Gastroesophageal sphincter (tissue), 3 donors: ENCODE data around the gene LSM2.
"Not testable (repeated sequence)": the region's sequence is repeated elsewhere in the genome, so short reads cannot be mapped to it uniquely, and the experiment has no call there.

Source experiments
- EP300 ChIP-seq: sonication (generic); formaldehyde crosslinking; IDR thresholded peaks from one replicate; pipeline ENCODE4 v1.6.1; 2017; ENCODE audit warnings: antibody characterized with exemption, mild to moderate bottlenecking
- POLR2AphosphoS5 ChIP-seq: sonication (generic); formaldehyde crosslinking; IDR thresholded peaks from one replicate; pipeline ENCODE4 v1.6.1; 2017; ENCODE audit warnings: antibody characterized with exemption
- TF ChIP-seq, protein P1 (sequence below), 4 experiments: fragments of 200-600 bp in 2 of 4; fragments of 450-650 bp in 2 of 4; sonication (generic) in 1 of 4; IDR thresholded peaks; one replicate each; pipeline ENCODE4 v1.5.1; 2017 to 2019; ENCODE audit warnings: antibody characterized with exemption in 4 of 4, mild to moderate bottlenecking in 2 of 4, moderate library complexity in 2 of 4

DNA sequence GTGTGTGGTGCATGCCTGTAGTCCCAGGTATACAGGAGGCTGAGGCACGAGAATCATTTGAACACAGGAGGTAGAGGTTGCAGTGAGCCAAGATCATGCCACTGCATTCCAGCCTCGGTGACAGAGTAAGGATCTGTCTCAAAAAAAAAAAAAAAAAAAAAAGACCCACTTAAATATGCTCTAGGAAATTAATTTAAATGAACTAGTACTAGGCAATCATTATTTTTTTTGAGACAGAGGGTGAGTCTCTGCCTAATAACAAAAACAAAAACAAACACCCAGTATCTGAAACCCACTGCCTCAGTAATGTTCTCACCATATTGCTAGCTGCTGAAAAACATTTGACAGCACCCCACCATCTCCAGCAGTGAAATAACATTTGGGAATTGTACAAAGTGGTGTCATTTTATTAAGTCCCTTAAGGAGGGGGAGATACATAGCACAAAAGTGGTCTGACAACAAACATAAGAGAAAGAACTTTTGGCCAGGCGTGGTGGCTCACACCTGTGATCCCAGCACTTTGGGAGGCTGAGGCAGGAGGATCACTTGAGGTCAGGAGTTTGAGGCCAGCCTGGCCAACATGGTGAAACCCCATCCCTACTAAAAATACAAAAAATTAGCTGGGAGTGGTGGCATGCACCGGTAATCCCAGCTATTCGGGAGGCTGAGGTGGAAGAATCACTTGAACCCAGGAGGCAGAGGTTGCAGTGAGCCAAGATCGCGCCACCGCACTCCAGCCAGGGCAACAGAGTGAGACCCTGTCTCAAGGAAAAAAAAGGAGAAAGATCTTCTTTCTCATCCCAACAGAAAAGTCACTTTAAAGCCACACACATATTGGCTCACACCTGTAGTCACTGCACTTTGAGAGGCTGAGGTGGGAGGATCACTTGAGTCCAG lies 5.5 kb downstream of the LSM2 start:
- TF ChIP-seq, protein P1, sequence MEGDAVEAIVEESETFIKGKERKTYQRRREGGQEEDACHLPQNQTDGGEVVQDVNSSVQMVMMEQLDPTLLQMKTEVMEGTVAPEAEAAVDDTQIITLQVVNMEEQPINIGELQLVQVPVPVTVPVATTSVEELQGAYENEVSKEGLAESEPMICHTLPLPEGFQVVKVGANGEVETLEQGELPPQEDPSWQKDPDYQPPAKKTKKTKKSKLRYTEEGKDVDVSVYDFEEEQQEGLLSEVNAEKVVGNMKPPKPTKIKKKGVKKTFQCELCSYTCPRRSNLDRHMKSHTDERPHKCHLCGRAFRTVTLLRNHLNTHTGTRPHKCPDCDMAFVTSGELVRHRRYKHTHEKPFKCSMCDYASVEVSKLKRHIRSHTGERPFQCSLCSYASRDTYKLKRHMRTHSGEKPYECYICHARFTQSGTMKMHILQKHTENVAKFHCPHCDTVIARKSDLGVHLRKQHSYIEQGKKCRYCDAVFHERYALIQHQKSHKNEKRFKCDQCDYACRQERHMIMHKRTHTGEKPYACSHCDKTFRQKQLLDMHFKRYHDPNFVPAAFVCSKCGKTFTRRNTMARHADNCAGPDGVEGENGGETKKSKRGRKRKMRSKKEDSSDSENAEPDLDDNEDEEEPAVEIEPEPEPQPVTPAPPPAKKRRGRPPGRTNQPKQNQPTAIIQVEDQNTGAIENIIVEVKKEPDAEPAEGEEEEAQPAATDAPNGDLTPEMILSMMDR (IDR thresholded peaks at IDR 0.05): not testable (repeated sequence)
- not testable (repeated sequence) for TF ChIP-seq EP300, POLR2AphosphoS5
